ENCODE results near the gene PHACTR3.

PHACTR3 gene

DNA sequence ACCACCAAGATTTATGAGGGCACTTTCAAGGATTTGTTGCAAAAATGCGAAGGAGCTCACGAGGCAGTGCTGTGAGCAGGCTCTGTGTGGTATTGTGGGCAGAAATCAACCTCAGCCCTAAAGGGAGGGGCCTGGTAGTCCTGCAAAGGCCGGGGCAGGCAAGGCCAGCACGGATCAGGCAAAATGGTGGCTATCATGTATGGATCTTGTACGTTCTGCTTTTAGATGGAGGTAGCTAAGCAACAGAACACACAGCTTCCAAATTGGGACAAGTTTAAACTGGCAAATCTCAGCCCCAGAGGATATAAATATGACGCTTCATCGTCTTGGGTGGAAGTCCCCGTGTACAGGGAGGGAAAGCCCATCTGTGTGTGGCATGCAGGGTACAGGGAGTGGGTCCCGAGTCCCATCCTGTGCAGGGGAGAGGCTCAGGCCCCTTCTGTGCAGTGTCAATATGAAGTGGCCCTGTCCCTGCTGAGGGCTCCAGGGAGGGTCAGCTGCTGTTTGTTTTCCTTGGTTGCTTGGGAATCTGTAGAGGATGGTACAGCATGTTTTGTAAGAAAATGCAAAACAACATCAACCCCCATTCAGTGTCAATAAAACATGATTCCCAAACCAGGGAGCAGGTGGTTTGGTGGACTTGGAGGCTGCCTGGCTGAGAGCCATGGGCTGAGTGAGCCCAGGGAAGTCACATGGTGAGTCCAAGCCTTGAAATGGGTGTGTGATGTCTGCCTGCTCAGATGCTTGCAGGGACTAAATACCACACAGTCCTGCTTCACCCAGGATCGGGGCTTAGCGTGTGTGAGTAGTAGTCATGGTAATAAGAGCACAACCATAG, 216.1 kb downstream of the PHACTR3 start:
- DNase-seq: no peak

DNA sequence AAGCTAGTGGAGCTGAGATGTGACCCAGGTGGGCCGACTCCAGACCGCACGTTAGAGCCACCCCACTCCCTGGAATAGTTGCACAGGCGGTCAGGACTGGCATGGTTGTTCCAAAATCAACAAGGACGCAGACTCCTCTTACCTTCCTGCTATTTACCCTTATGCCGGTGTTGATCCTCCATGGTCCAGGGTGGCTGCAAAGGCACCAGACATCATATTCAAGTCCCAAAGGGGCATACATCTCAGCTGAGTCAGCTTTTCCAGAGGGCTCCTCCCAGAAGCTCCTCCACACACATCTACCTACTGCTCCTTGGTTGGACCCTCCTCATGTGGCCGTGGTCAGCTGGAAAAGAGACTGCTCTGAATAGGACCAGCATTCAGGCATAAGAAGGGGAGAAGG, 216.9 kb downstream of the PHACTR3 start:
- no peak for DNase-seq

DNA sequence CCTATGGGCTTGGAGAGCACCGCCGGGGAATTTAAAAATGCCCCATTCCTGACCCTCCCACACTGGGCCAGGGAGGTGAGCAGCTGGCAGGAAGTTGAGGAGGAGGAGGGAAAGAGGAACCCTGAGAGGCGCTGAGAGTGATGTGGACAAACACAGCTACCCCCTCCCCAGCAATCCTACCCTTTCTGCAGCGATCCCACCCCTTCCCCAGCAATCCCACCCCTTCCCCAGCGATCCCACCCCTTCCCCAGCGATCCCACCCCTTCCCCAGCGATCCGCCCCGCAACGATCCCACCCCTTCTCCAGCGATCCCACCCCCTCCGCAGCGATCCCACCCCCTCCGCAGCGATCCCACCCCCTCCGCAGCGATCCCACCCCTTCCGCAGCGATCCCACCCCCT, 217.4 kb downstream of the PHACTR3 start:
- DNase-seq: no peak

DNA sequence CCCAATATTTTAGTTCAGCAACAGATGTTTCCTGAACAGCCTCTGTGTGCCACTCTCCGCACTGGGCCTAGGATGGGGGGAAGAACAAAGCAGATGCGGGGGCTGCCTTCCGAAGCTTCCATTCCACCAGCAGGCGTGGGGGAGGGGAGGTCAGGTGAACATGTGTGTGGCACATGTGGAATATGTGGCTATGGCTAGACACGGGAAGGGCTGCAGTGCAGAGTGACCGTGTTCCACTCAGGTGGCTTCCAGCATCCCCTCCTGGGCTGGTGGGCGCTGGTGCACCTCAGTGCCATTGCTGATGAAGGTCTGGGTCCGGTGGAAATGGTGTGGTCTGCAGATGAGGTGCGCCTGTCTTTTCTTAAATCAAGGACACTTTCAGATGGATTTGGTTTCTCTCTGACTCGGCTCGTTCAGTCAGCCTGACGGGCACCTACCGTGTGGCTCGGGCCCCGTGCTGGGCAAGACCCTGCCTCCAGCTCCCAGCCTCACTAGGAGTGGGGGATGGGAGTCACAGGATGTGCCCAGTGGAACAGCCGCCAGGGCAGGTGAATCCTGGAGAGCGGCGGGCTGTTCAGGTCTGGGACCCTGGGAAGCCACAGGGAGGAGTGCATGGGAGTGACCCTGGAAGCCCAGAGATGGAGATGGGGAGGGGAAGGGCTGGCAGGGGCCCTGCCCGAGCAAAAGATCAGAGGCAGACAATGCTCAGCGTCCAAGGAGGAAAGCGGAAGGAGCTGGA, 218.1 kb downstream of the PHACTR3 start:
- no peak for DNase-seq

GRCh38 chr20:59823030-59823423, 218.7 kb downstream of the PHACTR3 start:
- no peak for DNase-seq

DNA sequence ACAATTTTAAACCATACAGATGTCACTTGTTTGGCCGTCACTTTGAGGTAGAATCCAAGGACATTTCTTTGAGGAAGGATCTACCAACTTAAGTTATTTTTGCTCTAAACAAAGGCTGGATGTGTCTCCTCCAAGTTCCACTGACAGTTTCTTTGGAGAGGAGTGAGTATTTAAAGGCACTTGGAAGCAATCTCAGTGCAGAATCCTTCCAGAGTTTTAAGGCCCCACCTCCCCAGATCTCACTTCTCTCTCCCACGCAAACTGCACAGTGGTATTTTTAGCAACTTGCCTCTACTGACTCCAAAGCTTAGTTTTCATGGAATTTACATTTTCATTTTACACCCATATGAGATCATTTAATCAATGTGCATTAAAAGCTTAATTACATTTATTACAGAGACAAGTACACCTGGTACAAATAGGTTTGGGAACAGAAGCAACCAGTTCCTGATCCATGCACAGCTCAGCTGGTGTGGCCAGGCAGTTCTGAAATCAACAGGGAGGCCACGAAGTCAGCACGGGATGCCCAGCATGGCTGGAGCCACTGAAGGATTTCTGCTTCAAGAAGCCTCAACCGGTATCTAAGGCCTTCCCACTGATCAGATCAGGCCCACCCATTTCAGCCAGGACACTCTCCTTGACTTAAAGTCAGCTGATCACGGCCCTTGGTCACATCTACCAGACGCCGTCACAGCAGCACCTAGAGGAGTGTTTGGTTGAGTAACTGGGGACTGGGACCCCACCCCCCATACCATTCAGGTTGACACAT, 219.3 kb downstream of the PHACTR3 start:
- DNase-seq: no peak

DNA sequence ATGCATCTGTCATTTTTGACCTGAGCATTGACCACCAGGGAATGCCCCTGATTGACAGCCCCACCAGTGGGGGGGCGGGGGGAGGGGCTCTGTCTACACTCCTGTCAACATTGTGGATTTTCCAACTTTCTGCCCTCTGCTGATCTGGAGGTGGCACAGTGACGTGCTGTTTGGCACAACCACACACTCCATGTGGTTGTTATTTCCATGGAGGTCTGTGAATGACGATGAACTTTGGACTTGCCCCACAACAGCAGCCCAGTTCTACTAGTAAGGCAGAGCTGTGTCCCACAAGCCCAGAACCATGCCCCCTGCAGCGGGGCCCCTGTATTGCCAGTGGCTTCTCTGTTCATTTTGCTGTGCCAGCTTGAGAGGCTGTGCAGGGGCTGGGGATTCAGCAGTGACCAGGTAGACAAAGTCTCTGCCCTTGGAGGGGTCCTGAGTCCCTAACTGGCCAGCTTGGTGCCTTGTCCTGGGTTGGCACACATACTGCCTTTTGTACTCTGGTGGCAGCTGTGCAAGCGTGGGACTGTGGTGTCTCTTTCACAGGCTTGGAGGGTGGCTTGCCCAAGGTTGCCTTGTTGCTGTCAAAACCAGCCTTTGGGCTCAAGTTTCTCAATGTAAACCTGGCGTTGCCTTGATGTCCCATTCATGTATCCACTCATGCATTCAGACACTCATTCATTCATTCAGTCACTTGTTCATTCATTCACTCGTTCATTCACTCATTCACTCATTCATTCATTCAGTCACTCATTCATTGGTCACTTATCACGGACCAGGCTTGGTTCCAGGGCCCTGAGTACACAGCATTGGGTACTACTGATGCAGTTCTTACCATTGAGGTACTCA, 220.6 kb downstream of the PHACTR3 start:
- DNase-seq: no peak

DNA sequence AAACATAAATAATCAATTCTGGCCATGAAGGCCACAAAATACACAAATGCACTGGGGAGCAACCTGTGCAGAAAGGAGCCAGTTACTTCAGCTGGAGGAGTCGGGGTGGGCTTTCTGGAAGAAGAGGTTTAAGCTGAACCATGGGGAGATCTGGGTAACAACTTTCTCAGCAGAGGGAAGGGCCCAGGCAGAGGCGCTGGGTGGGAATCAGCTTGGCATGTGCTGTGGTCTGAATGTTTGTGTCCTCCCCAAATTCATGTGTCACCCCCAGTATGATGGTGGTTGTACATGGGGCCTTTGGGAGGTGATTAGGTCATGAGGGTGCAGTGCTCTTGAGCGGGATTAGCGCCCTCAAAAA, 221.2 kb downstream of the PHACTR3 start:
- DNase-seq: no peak

DNA sequence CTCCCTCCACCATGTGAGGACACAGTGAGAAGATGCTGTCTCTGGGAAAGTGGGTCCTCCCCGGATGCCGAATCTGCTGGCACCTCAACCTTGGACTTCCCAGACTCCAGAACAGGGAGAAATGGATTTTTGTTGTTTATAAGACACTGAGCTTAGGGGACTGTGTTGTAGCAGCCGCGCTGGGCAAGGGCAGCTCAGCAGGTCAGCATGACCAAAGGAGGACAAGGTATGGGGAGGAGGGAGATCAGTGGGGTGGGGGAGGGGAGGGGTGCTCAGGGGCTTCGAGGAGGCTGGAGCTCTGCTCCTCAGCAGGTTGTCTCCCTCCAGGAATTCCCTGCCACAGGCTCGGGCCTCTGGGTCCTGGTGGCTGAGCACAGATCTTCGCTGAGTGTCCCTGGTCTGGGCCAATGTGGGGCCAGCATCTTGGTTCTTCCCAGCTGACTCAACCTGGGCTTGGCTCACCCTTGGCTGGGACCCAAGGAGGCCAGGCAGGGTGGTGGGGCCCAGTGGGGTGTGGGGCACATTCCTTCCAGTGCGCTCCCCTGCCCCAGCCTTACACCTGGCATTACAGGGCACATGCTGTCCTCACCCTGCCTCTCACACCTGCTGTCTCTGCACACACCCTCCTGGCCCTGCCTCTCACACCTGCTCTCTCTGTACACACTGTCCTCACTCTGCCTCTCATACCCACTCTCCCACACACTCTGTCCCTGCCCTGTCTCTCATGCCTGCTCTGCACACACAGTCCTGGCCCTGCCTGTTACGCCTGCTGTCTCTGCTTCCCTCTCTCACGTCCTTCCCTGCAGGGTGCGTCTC, 221.8 kb downstream of the PHACTR3 start:
- DNase-seq: no peak

DNA sequence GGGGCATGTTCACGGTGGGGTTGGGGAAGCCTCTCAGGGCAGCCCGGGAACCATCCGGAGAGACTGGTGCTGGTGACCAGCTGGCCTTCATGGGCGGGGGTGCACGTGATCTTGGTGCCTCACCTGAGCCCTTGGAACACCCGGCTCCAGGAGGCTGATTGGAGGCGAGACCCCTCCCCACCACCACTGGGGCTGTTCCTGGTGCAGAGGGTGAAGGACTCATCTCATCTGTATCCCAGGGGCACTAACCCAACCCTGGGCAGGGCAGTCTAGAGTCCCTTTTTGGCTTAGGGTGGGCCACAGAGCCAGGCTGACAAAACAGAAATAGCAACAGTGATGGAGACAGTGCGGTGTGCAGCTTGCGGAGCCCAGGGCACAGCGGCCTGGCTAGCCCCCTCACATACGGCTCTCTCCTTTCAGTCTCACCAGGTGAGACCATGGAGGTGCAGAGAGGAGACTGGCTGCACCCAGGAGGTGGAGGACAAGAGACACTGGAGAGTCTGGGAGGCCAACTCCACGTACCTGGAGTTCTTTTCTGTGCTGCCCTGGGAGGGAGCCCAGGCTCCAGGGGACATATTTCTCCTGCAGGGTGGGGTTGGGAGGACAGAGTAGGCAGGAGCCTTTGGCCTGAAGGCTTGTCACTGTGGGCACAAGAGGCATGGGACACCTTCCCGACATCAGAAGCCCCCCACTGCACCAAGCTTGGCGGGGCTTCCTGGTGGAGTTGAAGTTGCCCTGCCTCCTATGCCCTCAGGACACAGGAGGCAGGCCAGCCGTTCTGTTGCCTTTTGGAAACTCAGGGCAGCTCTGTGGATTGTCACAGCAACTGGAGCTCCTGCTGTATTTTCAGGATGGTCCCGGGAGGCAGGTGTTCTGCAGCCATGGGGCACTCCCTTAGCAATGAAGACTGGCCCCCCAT, 223.1 kb downstream of the PHACTR3 start:
- no peak for DNase-seq

- DNase-seq: no peak
Observed at GRCh38 chr20:59828125-59829053, 224.0 kb downstream of the PHACTR3 start.

DNA sequence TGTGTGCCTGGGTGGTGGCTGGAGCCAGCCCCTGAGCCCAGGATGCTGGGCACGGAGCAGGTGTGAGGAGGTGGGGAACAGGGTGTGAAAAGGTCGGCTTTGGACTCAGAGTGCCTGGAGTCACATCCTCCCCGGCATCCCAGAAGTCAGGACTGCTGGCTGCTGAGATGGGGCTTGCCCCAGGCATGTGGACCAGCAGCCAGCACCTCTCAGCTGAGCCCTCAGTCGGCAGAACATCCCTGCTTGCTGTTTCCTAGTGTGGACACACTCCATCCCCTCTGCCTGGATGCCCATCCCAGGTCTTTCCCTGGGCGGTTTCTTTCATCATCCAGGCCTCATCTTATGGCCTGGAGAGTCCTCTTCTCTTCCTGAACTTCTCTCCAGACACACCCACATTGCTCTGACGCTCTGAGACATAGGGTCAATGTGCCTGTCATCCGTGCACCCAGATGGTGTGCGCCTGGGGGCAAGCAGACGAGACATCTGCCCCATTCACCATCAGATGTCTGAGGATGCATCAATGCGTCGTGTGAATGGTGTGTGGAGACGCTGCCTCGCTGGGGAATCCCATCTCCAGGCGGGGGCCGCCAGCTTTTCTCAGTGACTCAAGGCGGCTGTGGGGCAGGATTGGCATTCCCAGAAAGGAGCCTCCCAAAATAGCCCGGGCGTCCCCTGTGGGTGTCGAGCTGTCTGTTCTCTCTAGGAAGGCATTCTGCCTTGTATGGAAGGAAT, 224.9 kb downstream of the PHACTR3 start:
- no peak for DNase-seq

DNA sequence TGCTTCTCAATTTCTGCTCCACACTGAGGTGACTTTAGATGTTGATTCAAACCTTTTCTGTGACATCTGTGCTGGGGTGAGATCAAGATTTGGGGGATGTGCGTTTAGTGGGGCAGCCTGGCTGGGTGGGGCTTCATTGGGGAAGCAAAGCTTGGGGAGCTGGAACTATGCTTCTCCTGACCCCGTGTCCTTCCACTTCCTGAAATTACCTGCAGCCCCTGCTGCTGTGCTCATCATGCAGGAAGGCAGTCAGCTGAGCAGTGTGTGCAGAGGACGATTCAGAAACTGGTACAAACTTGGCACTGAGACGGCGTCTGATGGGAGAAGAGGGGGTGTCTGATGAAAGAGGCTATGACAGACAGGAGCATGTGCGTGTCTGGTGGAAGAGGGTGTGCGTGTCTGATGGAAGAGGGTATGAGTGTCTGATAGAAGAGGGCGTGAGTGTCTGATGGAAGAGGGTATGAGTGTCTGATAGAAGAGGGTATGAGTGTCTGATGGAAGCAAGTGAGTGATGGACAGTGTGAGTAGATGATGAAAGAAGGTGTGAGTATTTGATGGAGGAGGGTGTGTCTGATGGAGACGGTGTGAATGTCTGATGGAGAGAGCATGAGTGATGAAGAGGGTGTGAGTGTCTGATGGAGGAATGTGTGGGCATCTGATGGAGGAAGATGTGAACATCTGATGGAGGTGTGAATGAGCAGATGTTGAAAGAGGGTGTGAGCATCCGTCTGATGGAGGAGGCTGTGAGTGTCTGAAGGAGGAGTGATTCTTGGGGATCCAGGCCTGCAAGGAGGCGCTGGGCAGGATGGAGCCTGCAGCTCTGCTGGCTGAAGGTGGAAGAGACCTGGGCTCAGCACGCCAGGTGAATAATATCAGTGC, 225.7 kb downstream of the PHACTR3 start:
- no peak for DNase-seq

- no peak for DNase-seq
Observed at GRCh38 chr20:59830665-59831023, 226.3 kb downstream of the PHACTR3 start.

- no peak for DNase-seq
Observed at GRCh38 chr20:59831024-59831915, 226.9 kb downstream of the PHACTR3 start.

- DNase-seq: no peak
Observed at GRCh38 chr20:59831916-59832270, 227.6 kb downstream of the PHACTR3 start.

Data from stimulated activated CD4-positive, alpha-beta T cell treated with anti-CD3 and anti-CD28 coated beads, Interleukin-1b, Interleukin-23, amount 100 ng/mL, for 48 hours (primary cell).